ENCODE measurements around the gene PPP1R27. TPM values are rescaled to one million over a fixed set of nuclear protein-coding genes. Genes with fewer than 3 reads are reported as not detected.
A peak's percentile ranks its signal among the peaks of the same experiment; 100 is the strongest.

Gene PPP1R27
- total and polyA plus RNA-seq, 9 of the 15 experiments (the other 6 are each of a cell fraction or from before 2014, with no cell fraction given): 0.29 to 6.9 (median 1.5) TPM; not detected in 2

DNA sequence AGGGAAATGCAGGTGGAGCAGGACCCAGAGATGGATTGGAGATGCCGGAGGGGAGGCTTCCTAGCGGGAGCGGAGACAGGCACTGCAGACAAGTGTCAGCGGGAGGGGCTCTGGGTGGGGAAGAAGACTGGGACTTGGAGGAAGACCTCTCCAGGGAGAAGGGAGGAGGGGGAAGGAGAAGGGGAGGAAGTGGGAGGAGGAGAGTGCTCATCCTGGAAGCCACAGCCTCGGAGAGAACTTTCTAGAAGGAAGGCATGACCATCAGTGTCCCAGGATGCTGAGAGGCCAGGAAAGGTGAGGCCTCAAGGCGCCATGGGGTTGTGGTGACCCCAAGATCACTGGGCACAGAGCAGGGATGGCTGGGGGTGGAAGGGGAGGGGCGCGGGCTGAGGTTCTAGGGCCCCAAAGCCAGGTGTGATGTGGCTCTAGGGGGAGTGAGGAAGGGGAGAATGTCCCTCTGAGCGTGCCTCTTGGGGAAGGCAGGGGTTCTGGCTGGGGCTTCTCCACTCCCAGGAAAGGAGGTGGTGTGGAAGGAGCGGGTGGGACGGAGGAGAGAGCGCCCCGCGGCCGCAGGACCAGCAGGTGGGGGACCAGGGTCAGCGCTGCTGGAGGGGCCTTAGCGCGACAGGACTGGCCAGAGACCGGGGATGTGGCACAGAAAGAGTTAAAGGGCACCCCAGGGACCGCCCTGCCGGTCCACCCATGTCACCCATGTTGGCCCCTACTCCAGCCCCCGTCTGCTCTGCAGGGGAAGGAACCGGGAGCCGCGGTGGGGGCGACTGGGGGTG is 31.8 kb downstream of the PPP1R27 start:
- Histone ChIP-seq H3K36me3 (ENCODE audit: control insufficient read depth, insufficient read depth, low read length) (no peaks in the 10 kb centered on the region), H3K4me2 (ENCODE audit: insufficient read depth, low read length) (no peak overlapping the region), H3K9me1 (ENCODE audit: control insufficient read depth, insufficient read depth, low read length) (no peaks in the 10 kb centered on the region), H3K4me1 (replicated peaks in 1 of 2; ENCODE audit: control insufficient read depth in 2 of 2, insufficient read depth in 2 of 2, low read length in 2 of 2) (peaks cover 0 to 54% of the 10 kb centered on the region in 2 experiments; a peak in 3 of 5 replicates), H3K27ac (ENCODE audit: extremely low read depth, low read depth, low read length) (no peak overlapping the region), H3K79me2 (ENCODE audit: control insufficient read depth, insufficient read depth, low read length) (no peaks in the 10 kb centered on the region), H3K9me3 (replicated peaks; ENCODE audit: control insufficient read depth, insufficient read depth, low read depth, low read length) (peaks cover 3% of the 10 kb centered on the region; the same call in 1 of the 2 replicates), H3K27me3 (ENCODE audit: control insufficient read depth in 2 of 2, insufficient read depth in 2 of 2, low read length in 2 of 2) (peaks cover 20 to 60% of the 10 kb centered on the region in 2 experiments; a peak in 4 of 5 replicates), H3K4me3 (no peak overlapping the region), H3K9ac (ENCODE audit: insufficient read depth in 1 of 2, low read depth in 2 of 2, low read length in 2 of 2) (no peak overlapping the region), H2AFZ (ENCODE audit: low read depth, low read length) (no peak overlapping the region), H4K20me1 (replicated peaks; ENCODE audit: control insufficient read depth, insufficient read depth, low read length) (0 out of 2 replicates have a peak, but pooled peaks cover 8% of the 10 kb centered on the region)
- POLR2A ChIA-PET: interaction anchor here (0.6 to 0.8 kb wide), 3 partner anchors 11 to 67 kb away, joined by 3 to 4 read pairs (median 3); no protein-coding TSS in a partner anchor
- intact Hi-C loops (cut with micrococcal nuclease): no loop called here
- TF ChIP-seq, protein P1, sequence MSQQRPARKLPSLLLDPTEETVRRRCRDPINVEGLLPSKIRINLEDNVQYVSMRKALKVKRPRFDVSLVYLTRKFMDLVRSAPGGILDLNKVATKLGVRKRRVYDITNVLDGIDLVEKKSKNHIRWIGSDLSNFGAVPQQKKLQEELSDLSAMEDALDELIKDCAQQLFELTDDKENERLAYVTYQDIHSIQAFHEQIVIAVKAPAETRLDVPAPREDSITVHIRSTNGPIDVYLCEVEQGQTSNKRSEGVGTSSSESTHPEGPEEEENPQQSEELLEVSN (IDR thresholded peaks at IDR 0.05; ENCODE audit: borderline replicate concordance in 1 of 2, extremely low read depth in 1 of 2, insufficient read depth in 1 of 2, insufficient read length in 1 of 2, low read depth in 1 of 2, low read length in 1 of 2, poor library complexity in 1 of 2, severe bottlenecking in 1 of 2): no peak
- TF ChIP-seq ZNF589 (CRISPR knock-in tag; IDR thresholded peaks at IDR 0.05; ENCODE audit: low read depth): no peak
- peak; percentile 67 for TF ChIP-seq ZNF263 (CRISPR knock-in tag; IDR thresholded peaks at IDR 0.05; ENCODE audit: borderline replicate concordance)
- no peak for TF ChIP-seq SMAD3 (CRISPR knock-in tag; conservative IDR thresholded peaks at IDR 0.05)
- no peak for TF ChIP-seq GATAD2A (IDR thresholded peaks at IDR 0.05)
- no peak for TF ChIP-seq RBM34 (IDR thresholded peaks at IDR 0.05; ENCODE audit: borderline replicate concordance, insufficient read depth, low read length)
- TF ChIP-seq DIDO1 (tag; IDR thresholded peaks at IDR 0.05; ENCODE audit: low read depth): no peak
- in situ Hi-C loops (cut with MboI): no loop called here
- no TSS peak for BruUV-seq (replicated peaks)
- FAIRE-seq: no peak
- WGBS (ENCODE audit: insufficient coverage, low coverage, missing lambda C conversion rate): 15% methylated on average over 17 of the region's 26 CpGs
- no peak for ATAC-seq
- no peak for DNase-seq (ENCODE audit: extremely low read depth in 1 of 4, low spot score in 3 of 4)
- CTCF ChIA-PET (ENCODE audit: low intra/inter-chr PET ratio): no interaction called here
